Type B pancreatic cell (in vitro differentiated cells): Measurements from ENCODE around the gene GFRA1. TPM values are rescaled to one million over a fixed set of nuclear protein-coding genes. Genes with fewer than 3 reads are reported as not detected.

Experiments
- DNase-seq: peaks from one replicate; pipeline ENCODE4 v3.0.0; 2021; ENCODE audit warnings: mixed read lengths; ENCODE audit not compliant: unreplicated experiment; ENCODE audit errors: extremely low spot score
- H3K27ac Mint-ChIP-seq: 2 replicates; pipeline ENCODE4 v1.8.0; 2021; ENCODE audit warnings: mild to moderate bottlenecking, mixed read lengths
- H3K27me3 Mint-ChIP-seq: 2 replicates; pipeline ENCODE4 v1.8.0; 2021; ENCODE audit warnings: mixed read lengths
- H3K36me3 Mint-ChIP-seq: 2 replicates; pipeline ENCODE4 v1.8.0; 2021; ENCODE audit warnings: mixed read lengths
- H3K4me1 Mint-ChIP-seq: one replicate; pipeline ENCODE4 v1.8.0; 2021; ENCODE audit warnings: mixed read lengths; ENCODE audit not compliant: unreplicated experiment
- H3K4me3 Mint-ChIP-seq: 2 replicates; pipeline ENCODE4 v1.8.0; 2021; ENCODE audit warnings: mild to moderate bottlenecking, mixed read lengths
- H3K9me3 Mint-ChIP-seq: 2 replicates; pipeline ENCODE4 v1.8.0; 2021; ENCODE audit warnings: mixed read lengths
- CTCF ChIP-seq: fragments of 200-600 bp; sonication (generic); conservative IDR thresholded peaks from 2 replicates; pipeline ENCODE4 v1.5.0; 2021; ENCODE audit warnings: antibody characterized with exemption, mild to moderate bottlenecking
- total RNA-seq: library from RNA; stranded (reverse); gene quantifications from 2 replicates; pipeline ENCODE4 v1.2.1, GENCODE V29; 2021; ENCODE audit warnings: low replicate concordance

The GFRA1 gene
- total RNA-seq, 1 donor from 2014 or later = 45.6 TPM

- no peak overlapping the region for H3K4me3 Mint-ChIP-seq
- no peaks in the 10 kb centered on the region for H3K36me3 Mint-ChIP-seq
- no peaks in the 10 kb centered on the region for H3K9me3 Mint-ChIP-seq
- H3K4me1 Mint-ChIP-seq = peaks cover 19% of the 10 kb centered on the region
- peaks cover 5% of the 10 kb centered on the region for H3K27me3 Mint-ChIP-seq
- no peak for DNase-seq
- TF ChIP-seq CTCF = no peak
- H3K27ac Mint-ChIP-seq = no peak overlapping the region
Measured at GRCh38 chr10:116045366-116046356, 227.3 kb downstream of the GFRA1 start.

- no peak for DNase-seq
- Mint-ChIP-seq H3K4me3 (no peak overlapping the region), H3K36me3 (no peaks in the 10 kb centered on the region), H3K9me3 (no peaks in the 10 kb centered on the region), H3K27ac (no peak overlapping the region), H3K4me1 (peaks cover 20% of the 10 kb centered on the region), H3K27me3 (peaks cover 5% of the 10 kb centered on the region)
- no peak for TF ChIP-seq CTCF
Measured at GRCh38 chr10:116044801-116045248, 228.2 kb downstream of the GFRA1 start.

- TF ChIP-seq CTCF = no peak
- H3K27me3 Mint-ChIP-seq = peaks cover 5% of the 10 kb centered on the region
- no peak overlapping the region for H3K4me3 Mint-ChIP-seq
- H3K36me3 Mint-ChIP-seq = no peaks in the 10 kb centered on the region
- H3K4me1 Mint-ChIP-seq = peaks cover 30% of the 10 kb centered on the region
- DNase-seq = no peak
- no peaks in the 10 kb centered on the region for H3K9me3 Mint-ChIP-seq
- no peak overlapping the region for H3K27ac Mint-ChIP-seq
Measured at GRCh38 chr10:116043861-116044260, 229.1 kb downstream of the GFRA1 start.

- DNase-seq = no peak
- Mint-ChIP-seq H3K4me1 (peaks cover 33% of the 10 kb centered on the region), H3K36me3 (no peaks in the 10 kb centered on the region), H3K4me3 (no peak overlapping the region), H3K9me3 (no peaks in the 10 kb centered on the region), H3K27ac (no peak overlapping the region), H3K27me3 (peaks cover 5% of the 10 kb centered on the region)
- no peak for TF ChIP-seq CTCF
Measured at GRCh38 chr10:116043304-116043703, 229.7 kb downstream of the GFRA1 start.

- H3K4me3 Mint-ChIP-seq = no peak overlapping the region
- no peak for DNase-seq
- H3K27me3 Mint-ChIP-seq = peaks cover 5% of the 10 kb centered on the region
- H3K9me3 Mint-ChIP-seq = no peaks in the 10 kb centered on the region
- no peak overlapping the region for H3K27ac Mint-ChIP-seq
- H3K4me1 Mint-ChIP-seq = peaks cover 26% of the 10 kb centered on the region
- no peak for TF ChIP-seq CTCF
- no peaks in the 10 kb centered on the region for H3K36me3 Mint-ChIP-seq
Measured at GRCh38 chr10:116041948-116042347, 231.1 kb downstream of the GFRA1 start.
